HepG2 (cell line): ENCODE measurements around the gene ASB4. TPM values are rescaled to one million over a fixed set of nuclear protein-coding genes. Genes with fewer than 3 reads are reported as not detected.

Experiments
- AGO1 ChIP-seq: fragments of 200-400 bp; formaldehyde crosslinking; IDR thresholded peaks from 2 replicates; pipeline ENCODE4 v1.6.1; 2017; ENCODE audit warnings: mild to moderate bottlenecking, low read depth, low read length, moderate library complexity; ENCODE audit not compliant: poor library complexity, severe bottlenecking
- ARID2 ChIP-seq: sonication (generic); formaldehyde crosslinking; IDR thresholded peaks from 2 replicates; pipeline ENCODE4 v1.8.1; 2022; ENCODE audit warnings: mild to moderate bottlenecking, missing genetic modification reagents, borderline replicate concordance
- ATF6 ChIP-seq: sonication (generic); formaldehyde crosslinking; conservative IDR thresholded peaks from 2 replicates; pipeline ENCODE4 v1.4.0; 2020; ENCODE audit warnings: missing genetic modification reagents
- CEBPB ChIP-seq: IDR thresholded peaks from 2 replicates; pipeline ENCODE4 v1.6.1; 2011; ENCODE audit warnings: low read depth, low read length, improper control_type of control experiment, borderline replicate concordance
- CSRNP2 ChIP-seq: sonication (generic); formaldehyde crosslinking; conservative IDR thresholded peaks from 2 replicates; pipeline ENCODE4 v1.8.0; 2022; ENCODE audit warnings: low read depth, missing genetic modification reagents
- ETV5 ChIP-seq: IDR thresholded peaks from 2 replicates; pipeline ENCODE4 v1.6.1; 2018; ENCODE audit warnings: missing biosample characterization, missing genetic modification reagents, inconsistent platforms, borderline replicate concordance
- FOXA3 ChIP-seq: IDR thresholded peaks from 2 replicates; pipeline ENCODE4 v1.6.1; 2016; ENCODE audit warnings: missing genetic modification reagents, missing compliant biosample characterization
- GMEB1 ChIP-seq: sonication (generic); formaldehyde crosslinking; IDR thresholded peaks from 2 replicates; pipeline ENCODE4 v1.5.1; 2020; ENCODE audit warnings: missing genetic modification reagents, mild to moderate bottlenecking, borderline replicate concordance
- GZF1 ChIP-seq: sonication (generic); formaldehyde crosslinking; IDR thresholded peaks from 2 replicates; pipeline ENCODE4 v1.5.1; 2020; ENCODE audit warnings: mild to moderate bottlenecking, missing genetic modification reagents
- HNF4A ChIP-seq: sonication (generic); formaldehyde crosslinking; IDR thresholded peaks from 2 replicates; pipeline ENCODE4 v1.4.0; 2020; ENCODE audit warnings: missing genetic modification reagents
- HNRNPUL1 ChIP-seq: fragments of 200-400 bp; formaldehyde crosslinking; IDR thresholded peaks from 2 replicates; pipeline ENCODE4 v1.6.1; 2017; ENCODE audit warnings: low read depth, mild to moderate bottlenecking, low read length, moderate library complexity
- ISX ChIP-seq: sonication (generic); formaldehyde crosslinking; conservative IDR thresholded peaks from 2 replicates; pipeline ENCODE4 v1.5.0; 2020; ENCODE audit warnings: missing genetic modification reagents
- MED1 ChIP-seq: sonication (generic); formaldehyde crosslinking; IDR thresholded peaks from 2 replicates; pipeline ENCODE4 v1.4.0; 2020; ENCODE audit warnings: missing genetic modification reagents
- PHF21A ChIP-seq: sonication (generic); formaldehyde crosslinking; IDR thresholded peaks from 2 replicates; pipeline ENCODE4 v1.5.0; 2020; ENCODE audit warnings: mild to moderate bottlenecking, missing genetic modification reagents
- ZBTB33 ChIP-seq: sonication (generic); formaldehyde crosslinking; IDR thresholded peaks from 2 replicates; pipeline ENCODE4 v1.4.0; 2020; ENCODE audit warnings: missing genetic modification reagents
- ZMYM2 ChIP-seq: sonication (generic); formaldehyde crosslinking; IDR thresholded peaks from 2 replicates; pipeline ENCODE4 v1.8.0; 2022; ENCODE audit warnings: mild to moderate bottlenecking, missing genetic modification reagents
- ZNF274 ChIP-seq: sonication (generic); formaldehyde crosslinking; IDR thresholded peaks from 2 replicates; pipeline ENCODE4 v1.5.1; 2020; ENCODE audit warnings: mild to moderate bottlenecking, missing genetic modification reagents
- ZNF333 ChIP-seq: sonication (generic); formaldehyde crosslinking; IDR thresholded peaks from 2 replicates; pipeline ENCODE4 v1.4.0; 2020; ENCODE audit warnings: mild to moderate bottlenecking, missing genetic modification reagents, borderline replicate concordance
- ZNF557 ChIP-seq: sonication (generic); formaldehyde crosslinking; IDR thresholded peaks from 2 replicates; pipeline ENCODE4 v1.4.0; 2020; ENCODE audit warnings: missing genetic modification reagents
- ZNF619 ChIP-seq: sonication (generic); formaldehyde crosslinking; IDR thresholded peaks from 2 replicates; pipeline ENCODE4 v1.4.0; 2020; ENCODE audit warnings: mild to moderate bottlenecking, missing genetic modification reagents
- ZNF7 ChIP-seq: IDR thresholded peaks from 2 replicates; pipeline ENCODE4 v1.6.1; 2016; ENCODE audit warnings: missing biosample characterization, missing genetic modification reagents
- polyA plus RNA-seq, 8 experiments: library from polyadenylated mRNA; depleted of rRNA in 3 of 8; stranded (reverse) in 7 of 8; unstranded in 1 of 8; fragments of >200 nt; fragmentation: Illumina TruSeq in 4 of 8; extraction: Trizol in 4 of 8; gene quantifications; 2 replicates each; pipeline versions ENCODE4 v1.2.1 to v1.2.3, GENCODE V29; 2011 to 2016; ENCODE audit warnings: low read depth in 4 of 8, missing spikeins in 1 of 8, mixed read lengths in 1 of 8; ENCODE audit not compliant: insufficient read depth in 1 of 8
- total RNA-seq, 5 experiments: library from RNA; depleted of rRNA; stranded (reverse); fragments of >200 nt; fragmentation: Illumina TruSeq; extraction: Trizol; gene quantifications; 2 replicates each; pipeline ENCODE4 v1.2.3, GENCODE V29; 2016; ENCODE audit warnings: low read depth in 1 of 5

Gene ASB4
- total and polyA plus RNA-seq, 2 of the 13 experiments (the other 11 are each of a cell fraction or from before 2014, with no cell fraction given): 1.1 to 4.0 TPM

- no peak for TF ChIP-seq ATF6 (CRISPR knock-in tag)
- TF ChIP-seq ZMYM2 (CRISPR knock-in tag): no peak
- TF ChIP-seq FOXA3 (CRISPR knock-in tag): peak; percentile 79
- TF ChIP-seq HNRNPUL1: 0 out of 2 replicates have a peak, but pooled peaks have one; percentile 50
- TF ChIP-seq ZBTB33 (CRISPR knock-in tag): no peak
- TF ChIP-seq CSRNP2 (CRISPR knock-in tag): no peak
- TF ChIP-seq ZNF7 (CRISPR knock-in tag): no peak
- TF ChIP-seq PHF21A: no peak
- no peak for TF ChIP-seq GMEB1 (CRISPR knock-in tag)
- 0 out of 2 replicates have a peak, but pooled peaks have one; percentile 47 for TF ChIP-seq GZF1 (CRISPR knock-in tag)
- TF ChIP-seq ARID2 (CRISPR knock-in tag): no peak
- TF ChIP-seq ISX (CRISPR knock-in tag): no peak
- peak; percentile 86 for TF ChIP-seq CEBPB
- no peak for TF ChIP-seq ZNF333 (CRISPR knock-in tag)
- TF ChIP-seq AGO1: no peak
- TF ChIP-seq MED1 (CRISPR knock-in tag): peak; percentile 60
- no peak for TF ChIP-seq ZNF619
- 0 out of 2 replicates have a peak, but pooled peaks have one; percentile 27 for TF ChIP-seq ETV5 (CRISPR knock-in tag)
- no peak for TF ChIP-seq ZNF557
- TF ChIP-seq HNF4A (CRISPR knock-in tag): peak; percentile 70
- TF ChIP-seq ZNF274: no peak
Observed at GRCh38 chr7:95441042-95441823, 44.5 kb upstream of the ASB4 start (continued).
